H9 (cell line): Measurements from ENCODE around the gene GRID2. TPM values are rescaled to one million over a fixed set of nuclear protein-coding genes. Genes with fewer than 3 reads are reported as not detected.
A peak's percentile ranks its signal among the peaks of the same experiment; 100 is the strongest.

Experiments
- DNase-seq: peaks from one replicate; pipeline ENCODE4 v3.0.0-alpha.2; 2017
- H2AFZ ChIP-seq: one replicate; pipeline ENCODE4 v1.6.1; 2013; ENCODE audit warnings: mild to moderate bottlenecking, low read length, control low read depth, moderate library complexity
- H2AK5ac ChIP-seq: 2 replicates; pipeline ENCODE4 v1.6.1; 2013; ENCODE audit warnings: low read length, control low read depth, mixed read lengths; ENCODE audit not compliant: insufficient read length
- H2BK120ac ChIP-seq: one replicate; pipeline ENCODE4 v1.6.1; 2013; ENCODE audit warnings: low read depth, mild to moderate bottlenecking, low read length, control low read depth, inconsistent platforms; ENCODE audit not compliant: poor library complexity, severe bottlenecking
- H2BK12ac ChIP-seq: 2 replicates; pipeline ENCODE4 v1.6.1; 2013; ENCODE audit warnings: low read length, control low read depth, mixed read lengths, low read depth; ENCODE audit not compliant: insufficient read length
- H2BK15ac ChIP-seq: 2 replicates; pipeline ENCODE4 v1.6.1; 2013; ENCODE audit warnings: low read depth, low read length, control low read depth
- H2BK20ac ChIP-seq: one replicate; pipeline ENCODE4 v1.6.1; 2013; ENCODE audit warnings: low read depth, mild to moderate bottlenecking, low read length, control low read depth, inconsistent platforms; ENCODE audit not compliant: poor library complexity, severe bottlenecking
- H2BK5ac ChIP-seq: 2 replicates; pipeline ENCODE4 v1.6.1; 2013; ENCODE audit warnings: low read length, control low read depth, mixed read lengths; ENCODE audit not compliant: insufficient read length
- H3K14ac ChIP-seq: 2 replicates; pipeline ENCODE4 v1.6.1; 2013; ENCODE audit warnings: low read length, control low read depth; ENCODE audit not compliant: insufficient read depth
- H3K18ac ChIP-seq: 2 replicates; pipeline ENCODE4 v1.6.1; 2013; ENCODE audit warnings: low read depth, mild to moderate bottlenecking, mixed read lengths, low read length, control low read depth; ENCODE audit not compliant: insufficient read length
- H3K23ac ChIP-seq: 2 replicates; pipeline ENCODE4 v1.6.1; 2013; ENCODE audit warnings: low read length, control low read depth, mixed read lengths, low read depth; ENCODE audit not compliant: insufficient read length
- H3K23me2 ChIP-seq: 2 replicates; pipeline ENCODE4 v1.6.1; 2013; ENCODE audit warnings: low read depth, mild to moderate bottlenecking, mixed read lengths, low read length, control low read depth; ENCODE audit not compliant: insufficient read length, poor library complexity, severe bottlenecking
- H3K27ac ChIP-seq: 2 replicates; pipeline ENCODE4 v1.5.1; 2013; ENCODE audit warnings: low read length, control low read depth, mixed read lengths, low read depth; ENCODE audit not compliant: insufficient read length
- H3K27me3 ChIP-seq: 2 replicates; pipeline ENCODE4 v1.6.1; 2013; ENCODE audit warnings: low read length, control low read depth, inconsistent platforms; ENCODE audit not compliant: insufficient read depth
- H3K4ac ChIP-seq: 2 replicates; pipeline ENCODE4 v1.6.1; 2013; ENCODE audit warnings: low read depth, mild to moderate bottlenecking, control low read depth, inconsistent platforms, low read length, moderate library complexity
- H3K4me1 ChIP-seq: 2 replicates; pipeline ENCODE4 v1.6.1; 2013; ENCODE audit warnings: low read length, control low read depth, inconsistent platforms; ENCODE audit not compliant: insufficient read depth
- H3K4me2 ChIP-seq: 2 replicates; pipeline ENCODE4 v1.6.1; 2013; ENCODE audit warnings: low read length, control low read depth, mixed read lengths; ENCODE audit not compliant: insufficient read length, insufficient read depth
- H3K56ac ChIP-seq: 2 replicates; pipeline ENCODE4 v1.6.1; 2013; ENCODE audit warnings: low read depth, mild to moderate bottlenecking, mixed read lengths, low read length, control low read depth; ENCODE audit not compliant: insufficient read length
- H3K79me1 ChIP-seq: 2 replicates; pipeline ENCODE4 v1.6.1; 2013; ENCODE audit warnings: low read depth, mild to moderate bottlenecking, moderate library complexity, low read length, control low read depth, inconsistent platforms; ENCODE audit not compliant: insufficient read depth, poor library complexity, severe bottlenecking
- H3K79me2 ChIP-seq: 2 replicates; pipeline ENCODE4 v1.6.1; 2013; ENCODE audit warnings: low read length, control low read depth, inconsistent platforms; ENCODE audit not compliant: insufficient read depth
- H3K9ac ChIP-seq: 2 replicates; pipeline ENCODE4 v1.6.1; 2013; ENCODE audit warnings: low read length, control low read depth, mixed read lengths; ENCODE audit not compliant: insufficient read length; ENCODE audit errors: extremely low read depth
- H3K9me3 ChIP-seq: one replicate; pipeline ENCODE4 v1.6.1; 2013; ENCODE audit warnings: low read depth, low read length, inconsistent platforms; ENCODE audit not compliant: control insufficient read depth
- H3T11ph ChIP-seq: one replicate; pipeline ENCODE4 v1.6.1; 2013; ENCODE audit warnings: mild to moderate bottlenecking, low read length, control low read depth, inconsistent platforms
- H4K20me1 ChIP-seq: one replicate; pipeline ENCODE4 v1.6.1; 2013; ENCODE audit not compliant: control insufficient read depth, insufficient read length, insufficient read depth
- H4K5ac ChIP-seq: 2 replicates; pipeline ENCODE4 v1.6.1; 2013; ENCODE audit warnings: low read depth, mild to moderate bottlenecking, mixed read lengths, low read length, control low read depth; ENCODE audit not compliant: insufficient read length
- H4K8ac ChIP-seq: replicated peaks from 2 replicates; pipeline ENCODE4 v1.6.1; 2013; ENCODE audit warnings: low read length, control low read depth, mixed read lengths, low read depth; ENCODE audit not compliant: insufficient read length
- H4K91ac ChIP-seq: 2 replicates; pipeline ENCODE4 v1.6.1; 2013; ENCODE audit warnings: low read depth, mild to moderate bottlenecking, moderate library complexity, mixed read lengths, low read length, control low read depth; ENCODE audit not compliant: insufficient read length
- H3K27ac Mint-ChIP-seq, 3 experiments: 2 replicates in 2 of 3; 3 replicates in 1 of 3; pipeline ENCODE4 v1.8.0; 2020 to 2021; ENCODE audit warnings: mixed read lengths in 3 of 3, mild to moderate bottlenecking in 1 of 3, moderate library complexity in 1 of 3
- H3K27me3 Mint-ChIP-seq: 2 replicates; pipeline ENCODE4 v1.8.0; 2021; ENCODE audit warnings: low read depth, mild to moderate bottlenecking, moderate library complexity, mixed read lengths
- H3K36me3 Mint-ChIP-seq, 3 experiments: 2 replicates in 2 of 3; 3 replicates in 1 of 3; pipeline ENCODE4 v1.8.0; 2020 to 2021; ENCODE audit warnings: low read depth in 3 of 3, mixed read lengths in 3 of 3; ENCODE audit not compliant: insufficient read depth in 1 of 3
- H3K4me1 Mint-ChIP-seq, 2 experiments: 2 replicates each; pipeline ENCODE4 v1.8.0; 2020; ENCODE audit warnings: mixed read lengths in 2 of 2
- H3K4me3 Mint-ChIP-seq, 2 experiments: 2 replicates in 1 of 2; 3 replicates in 1 of 2; pipeline ENCODE4 v1.8.0; 2020 to 2021; ENCODE audit warnings: mild to moderate bottlenecking in 2 of 2, mixed read lengths in 2 of 2, moderate library complexity in 1 of 2
- H3K9me3 Mint-ChIP-seq, 2 experiments: 2 replicates in 1 of 2; 3 replicates in 1 of 2; pipeline ENCODE4 v1.8.0; 2020; ENCODE audit warnings: mild to moderate bottlenecking in 2 of 2, mixed read lengths in 2 of 2, moderate library complexity in 1 of 2
- WGBS: extraction: QIAGEN DNeasy Blood & Tissue Kit; methylation state at CpG from one replicate; pipeline ENCODE4 v1.1.7; 2013; ENCODE audit warnings: missing lambda C conversion rate, low lambda C conversion rate, mixed read lengths; ENCODE audit not compliant: insufficient read length; ENCODE audit errors: extremely low coverage; 5-methylcytosine and 5-hydroxymethylcytosine counted together
- total RNA-seq: library from RNA; stranded (reverse); gene quantifications from 2 replicates; pipeline ENCODE4 v1.2.1, GENCODE V29; 2021
- TF ChIP-seq, protein P1 (sequence below): fragments of 200-600 bp; sonication (generic); conservative IDR thresholded peaks from 3 replicates; pipeline ENCODE4 v1.8.0; 2021; ENCODE audit warnings: antibody characterized with exemption, mild to moderate bottlenecking

The GRID2 gene
- total RNA-seq, 1 experiment from 2014 or later, result 21.8 TPM

DNA sequence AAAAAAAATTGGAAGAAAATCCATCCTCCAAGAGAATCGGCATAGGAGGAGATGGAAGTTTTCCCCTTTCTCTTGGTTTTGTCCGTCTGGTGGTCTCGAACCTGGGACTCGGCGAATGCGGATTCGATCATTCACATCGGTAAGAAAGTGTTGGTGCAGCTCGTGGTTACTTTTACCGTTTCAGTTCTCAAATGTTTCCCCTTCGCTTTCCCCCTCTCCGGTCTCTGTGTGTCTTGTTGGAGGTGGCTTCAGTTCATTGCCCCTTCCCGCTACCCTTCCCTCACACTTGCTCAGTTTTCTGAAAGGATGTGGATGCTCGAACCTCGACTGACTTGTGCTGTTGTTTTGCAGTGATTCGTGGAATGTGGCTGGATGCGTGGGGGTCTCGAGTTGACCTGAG is 840 bp downstream of the GRID2 start:
- no peaks in the 10 kb centered on the region for H3K9me3 Mint-ChIP-seq
- H3K23ac ChIP-seq, result no peak overlapping the region
- no peak overlapping the region for H3T11ph ChIP-seq
- no peak overlapping the region for H2BK15ac ChIP-seq
- no peaks in the 10 kb centered on the region; the same call in 1 of the 2 replicates for H3K79me2 ChIP-seq
- no peak overlapping the region for H3K56ac ChIP-seq
- peaks cover 4% of the 10 kb centered on the region; the same call in 1 of the 2 replicates for H3K4me1 ChIP-seq
- H3K18ac ChIP-seq, result no peak overlapping the region
- H3K79me1 ChIP-seq, result no peaks in the 10 kb centered on the region
- peaks cover 43 to 51% of the 10 kb centered on the region in 2 experiments for H3K4me1 Mint-ChIP-seq
- no peak overlapping the region for H4K5ac ChIP-seq
- H2BK120ac ChIP-seq, result no peak overlapping the region
- peak overlapping the region; percentile 83 to 99 for H3K4me3 Mint-ChIP-seq
- H2AK5ac ChIP-seq, result no peak overlapping the region
- no peak overlapping the region for H4K91ac ChIP-seq
- H4K8ac ChIP-seq, result no peak overlapping the region
- no peaks in the 10 kb centered on the region for H3K27me3 ChIP-seq
- no peak overlapping the region for H2BK5ac ChIP-seq
- no peak overlapping the region for H3K14ac ChIP-seq
- H3K4ac ChIP-seq, result no peak overlapping the region
- no peak overlapping the region for H2AFZ ChIP-seq
- no peak overlapping the region for H2BK20ac ChIP-seq
- WGBS, result no CpG with 5 or more reads among the region's 18 CpGs
- peak overlapping the region; percentile 87 to 94 (median 90) for H3K27ac Mint-ChIP-seq
- peak overlapping the region; percentile 11 for H3K9ac ChIP-seq
- TF ChIP-seq, protein P1, sequence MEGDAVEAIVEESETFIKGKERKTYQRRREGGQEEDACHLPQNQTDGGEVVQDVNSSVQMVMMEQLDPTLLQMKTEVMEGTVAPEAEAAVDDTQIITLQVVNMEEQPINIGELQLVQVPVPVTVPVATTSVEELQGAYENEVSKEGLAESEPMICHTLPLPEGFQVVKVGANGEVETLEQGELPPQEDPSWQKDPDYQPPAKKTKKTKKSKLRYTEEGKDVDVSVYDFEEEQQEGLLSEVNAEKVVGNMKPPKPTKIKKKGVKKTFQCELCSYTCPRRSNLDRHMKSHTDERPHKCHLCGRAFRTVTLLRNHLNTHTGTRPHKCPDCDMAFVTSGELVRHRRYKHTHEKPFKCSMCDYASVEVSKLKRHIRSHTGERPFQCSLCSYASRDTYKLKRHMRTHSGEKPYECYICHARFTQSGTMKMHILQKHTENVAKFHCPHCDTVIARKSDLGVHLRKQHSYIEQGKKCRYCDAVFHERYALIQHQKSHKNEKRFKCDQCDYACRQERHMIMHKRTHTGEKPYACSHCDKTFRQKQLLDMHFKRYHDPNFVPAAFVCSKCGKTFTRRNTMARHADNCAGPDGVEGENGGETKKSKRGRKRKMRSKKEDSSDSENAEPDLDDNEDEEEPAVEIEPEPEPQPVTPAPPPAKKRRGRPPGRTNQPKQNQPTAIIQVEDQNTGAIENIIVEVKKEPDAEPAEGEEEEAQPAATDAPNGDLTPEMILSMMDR, result no peak
- H3K4me2 ChIP-seq, result peak overlapping the region; percentile 82
- no peak overlapping the region for H2BK12ac ChIP-seq
- H3K23me2 ChIP-seq, result peaks cover 24% of the 10 kb centered on the region
- H3K27me3 Mint-ChIP-seq, result no peaks in the 10 kb centered on the region
- peak; percentile 43 for DNase-seq
- H3K36me3 Mint-ChIP-seq, result no peaks in the 10 kb centered on the region
- H3K9me3 ChIP-seq, result no peaks in the 10 kb centered on the region
- H4K20me1 ChIP-seq, result no peaks in the 10 kb centered on the region
- H3K27ac ChIP-seq, result no peak overlapping the region
